ENCODE results near the gene TMEM256. TPM values are rescaled to one million over a fixed set of nuclear protein-coding genes. Genes with fewer than 3 reads are reported as not detected.

TMEM256 gene
- total and polyA plus RNA-seq, 9 donors: 45.4 to 100 (median 58.2) TPM

DNA sequence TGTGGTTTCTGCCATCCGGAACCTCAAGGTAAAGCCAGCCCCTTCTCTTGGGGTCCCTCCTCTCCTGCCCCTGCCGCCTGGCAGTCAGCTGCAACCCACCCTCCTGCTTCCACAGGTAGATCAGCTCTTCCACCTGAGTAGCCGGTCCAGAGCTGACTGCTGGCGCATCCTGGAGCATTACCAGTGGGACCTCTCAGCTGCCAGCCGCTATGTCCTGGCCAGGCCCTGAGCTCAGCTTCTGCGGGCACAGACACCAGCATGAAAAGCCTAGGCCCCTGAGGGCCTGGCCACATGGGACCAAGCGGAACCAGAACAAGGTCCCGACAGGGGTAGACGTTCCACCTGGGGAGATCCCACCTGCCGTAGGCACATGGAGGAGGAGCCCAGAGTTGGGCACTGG, 15.0 kb downstream of the TMEM256 start:
- Histone ChIP-seq H3K4me1 (ENCODE audit: control insufficient read depth, insufficient read depth, low read length) (peaks cover 24% of the 10 kb centered on the region), H3K27ac (ENCODE audit: low read length) (no peak overlapping the region), H3K9me3 (replicated peaks; ENCODE audit: control insufficient read depth, low read depth, low read length) (no peaks in the 10 kb centered on the region), H3K36me3 (ENCODE audit: control insufficient read depth, insufficient read depth, low read length) (peaks cover 49% of the 10 kb centered on the region), H3K27me3 (ENCODE audit: control insufficient read depth, insufficient read depth, low read length) (peaks cover 10% of the 10 kb centered on the region), H3K4me3 (ENCODE audit: low read length) (no peak overlapping the region)
- no peak for DNase-seq
- WGBS (ENCODE audit: insufficient coverage): 93% methylated on average over 10 of the region's 10 CpGs

DNA sequence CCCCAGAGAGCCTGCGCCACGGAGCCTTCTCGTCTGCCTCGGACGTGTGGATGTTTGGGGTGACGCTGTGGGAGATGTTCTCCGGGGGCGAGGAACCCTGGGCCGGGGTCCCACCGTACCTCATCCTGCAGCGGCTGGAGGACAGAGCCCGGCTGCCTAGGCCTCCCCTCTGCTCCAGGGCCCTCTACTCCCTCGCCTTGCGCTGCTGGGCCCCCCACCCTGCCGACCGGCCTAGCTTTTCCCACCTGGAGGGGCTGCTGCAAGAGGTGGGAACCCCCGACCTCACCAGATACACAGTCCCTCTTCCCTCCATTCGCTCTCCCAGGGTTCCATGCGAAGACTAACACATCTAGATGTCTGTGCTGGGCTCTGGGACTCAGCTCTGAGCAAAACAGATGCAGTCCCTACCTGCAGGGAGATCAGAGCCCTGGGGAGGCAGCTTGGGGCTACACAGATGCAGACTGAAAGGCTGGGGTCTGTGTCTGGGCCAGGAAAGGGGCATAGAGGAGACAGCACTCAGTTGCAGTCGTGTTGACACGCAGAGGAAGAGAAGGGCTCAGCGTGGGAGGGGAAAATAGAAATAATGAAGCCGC, 19.3 kb downstream of the TMEM256 start:
- Histone ChIP-seq H3K27me3 (ENCODE audit: control insufficient read depth, insufficient read depth, low read length) (peaks cover 52% of the 10 kb centered on the region), H3K4me3 (ENCODE audit: low read length) (peak overlapping the region; percentile 42), H3K4me1 (ENCODE audit: control insufficient read depth, insufficient read depth, low read length) (peaks cover 29% of the 10 kb centered on the region), H3K9me3 (replicated peaks; ENCODE audit: control insufficient read depth, low read depth, low read length) (no peaks in the 10 kb centered on the region), H3K36me3 (ENCODE audit: control insufficient read depth, insufficient read depth, low read length) (peaks cover 26% of the 10 kb centered on the region), H3K27ac (ENCODE audit: low read length) (no peak overlapping the region)
- no peak for DNase-seq
- 33% methylated on average over 12 of the region's 23 CpGs for WGBS (ENCODE audit: insufficient coverage)

- Histone ChIP-seq H3K9me3 (replicated peaks; ENCODE audit: control insufficient read depth, low read depth, low read length) (no peaks in the 10 kb centered on the region), H3K36me3 (ENCODE audit: control insufficient read depth, insufficient read depth, low read length) (peaks cover 20% of the 10 kb centered on the region), H3K27me3 (ENCODE audit: control insufficient read depth, insufficient read depth, low read length) (peaks cover 53% of the 10 kb centered on the region), H3K27ac (ENCODE audit: low read length) (no peak overlapping the region), H3K4me1 (ENCODE audit: control insufficient read depth, insufficient read depth, low read length) (peaks cover 29% of the 10 kb centered on the region), H3K4me3 (ENCODE audit: low read length) (peak overlapping the region; percentile 42)
- DNase-seq: peak; percentile 53
- WGBS (ENCODE audit: insufficient coverage): 3% methylated on average over 61 of the region's 65 CpGs
Observed at GRCh38 chr17:7383742-7384488, 20.0 kb downstream of the TMEM256 start.

- Histone ChIP-seq H3K4me3 (ENCODE audit: low read length) (no peak overlapping the region), H3K36me3 (ENCODE audit: control insufficient read depth, insufficient read depth, low read length) (peaks cover 14% of the 10 kb centered on the region)
- 63% methylated on average over 9 of the region's 11 CpGs for WGBS (ENCODE audit: insufficient coverage)
Observed at GRCh38 chr17:7383371-7383741, 20.5 kb downstream of the TMEM256 start.

GRCh38 chr17:7382901-7383300, 21.0 kb downstream of the TMEM256 start:
- Histone ChIP-seq H3K36me3 (ENCODE audit: control insufficient read depth, insufficient read depth, low read length) (peaks cover 10% of the 10 kb centered on the region), H3K9me3 (replicated peaks; ENCODE audit: control insufficient read depth, low read depth, low read length) (no peaks in the 10 kb centered on the region), H3K4me3 (ENCODE audit: low read length) (no peak overlapping the region), H3K27me3 (ENCODE audit: control insufficient read depth, insufficient read depth, low read length) (peaks cover 57% of the 10 kb centered on the region), H3K27ac (ENCODE audit: low read length) (no peak overlapping the region), H3K4me1 (ENCODE audit: control insufficient read depth, insufficient read depth, low read length) (peaks cover 29% of the 10 kb centered on the region)
- DNase-seq: no peak
- 71% methylated on average over 10 of the region's 10 CpGs for WGBS (ENCODE audit: insufficient coverage)

More at GRCh38 chr17:7383371-7383741, 20.5 kb downstream of the TMEM256 start:
- DNase-seq: no peak
- Histone ChIP-seq H3K9me3 (replicated peaks; ENCODE audit: control insufficient read depth, low read depth, low read length) (no peaks in the 10 kb centered on the region), H3K4me1 (ENCODE audit: control insufficient read depth, insufficient read depth, low read length) (peaks cover 29% of the 10 kb centered on the region), H3K27ac (ENCODE audit: low read length) (no peak overlapping the region), H3K27me3 (ENCODE audit: control insufficient read depth, insufficient read depth, low read length) (peaks cover 57% of the 10 kb centered on the region)

- Histone ChIP-seq H3K27me3 (ENCODE audit: control insufficient read depth, insufficient read depth, low read length) (peaks cover 57% of the 10 kb centered on the region), H3K4me1 (ENCODE audit: control insufficient read depth, insufficient read depth, low read length) (peaks cover 29% of the 10 kb centered on the region), H3K36me3 (ENCODE audit: control insufficient read depth, insufficient read depth, low read length) (no peaks in the 10 kb centered on the region), H3K27ac (ENCODE audit: low read length) (no peak within 1 kb of the TSS), H3K4me3 (ENCODE audit: low read length) (no peak within 1 kb of the TSS), H3K9me3 (replicated peaks; ENCODE audit: control insufficient read depth, low read depth, low read length) (no peaks in the 10 kb centered on the region)
- under 1% methylated on average over 46 of the region's 52 CpGs for WGBS (ENCODE audit: insufficient coverage)
- DNase-seq: no peak
Observed at GRCh38 chr17:7380855-7381683, 22.8 kb downstream of the TMEM256 start, which contains the start of gene TNK1. Gene TNK1 (plus strand): TSS chr17:7381089. CDS start chr17:7382927, 1,838 bp downstream.

GRCh38 chr17:7380321-7380720, 23.6 kb downstream of the TMEM256 start:
- WGBS (ENCODE audit: insufficient coverage): 25% methylated on average over 5 of the region's 7 CpGs
- H3K27me3 ChIP-seq (ENCODE audit: control insufficient read depth, insufficient read depth, low read length): peaks cover 57% of the 10 kb centered on the region
- H3K9me3 ChIP-seq (replicated peaks; ENCODE audit: control insufficient read depth, low read depth, low read length): no peaks in the 10 kb centered on the region
- H3K4me3 ChIP-seq (ENCODE audit: low read length): no peak overlapping the region
- DNase-seq: peak; percentile 68
- H3K27ac ChIP-seq (ENCODE audit: low read length): no peak overlapping the region
- H3K36me3 ChIP-seq (ENCODE audit: control insufficient read depth, insufficient read depth, low read length): no peaks in the 10 kb centered on the region
- H3K4me1 ChIP-seq (ENCODE audit: control insufficient read depth, insufficient read depth, low read length): peaks cover 29% of the 10 kb centered on the region

- Histone ChIP-seq H3K4me1 (ENCODE audit: control insufficient read depth, insufficient read depth, low read length) (peaks cover 25% of the 10 kb centered on the region), H3K4me3 (ENCODE audit: low read length) (no peak overlapping the region), H3K27me3 (ENCODE audit: control insufficient read depth, insufficient read depth, low read length) (peaks cover 49% of the 10 kb centered on the region), H3K27ac (ENCODE audit: low read length) (no peak overlapping the region), H3K36me3 (ENCODE audit: control insufficient read depth, insufficient read depth, low read length) (no peaks in the 10 kb centered on the region), H3K9me3 (replicated peaks; ENCODE audit: control insufficient read depth, low read depth, low read length) (no peaks in the 10 kb centered on the region)
- no CpG with 5 or more reads among the region's 3 CpGs for WGBS (ENCODE audit: insufficient coverage)
- no peak for DNase-seq
Observed at GRCh38 chr17:7379134-7379533, 24.8 kb downstream of the TMEM256 start.

DNA sequence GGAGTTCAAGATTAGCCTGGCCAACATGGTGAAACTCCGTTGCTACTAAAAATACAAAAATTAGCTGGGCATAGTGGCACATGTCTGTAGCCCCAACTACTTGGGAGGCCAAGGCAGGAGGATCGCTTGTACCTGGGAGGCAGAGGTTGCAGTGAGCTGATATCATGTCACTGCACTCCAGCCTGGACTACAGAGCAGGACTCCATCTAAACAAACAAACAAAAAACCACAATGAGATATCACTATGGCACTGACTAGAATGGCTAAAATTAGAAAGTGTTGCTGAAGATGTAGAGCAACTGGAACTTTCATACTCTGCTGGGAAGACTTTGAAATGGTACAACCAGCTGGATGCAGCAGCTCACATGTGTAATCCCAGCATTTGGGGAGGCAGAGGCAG, 29.5 kb downstream of the TMEM256 start:
- Histone ChIP-seq H3K27ac (ENCODE audit: low read length) (no peak overlapping the region), H3K27me3 (ENCODE audit: control insufficient read depth, insufficient read depth, low read length) (peaks cover 9% of the 10 kb centered on the region), H3K9me3 (replicated peaks; ENCODE audit: control insufficient read depth, low read depth, low read length) (no peaks in the 10 kb centered on the region), H3K4me1 (ENCODE audit: control insufficient read depth, insufficient read depth, low read length) (no peaks in the 10 kb centered on the region), H3K36me3 (ENCODE audit: control insufficient read depth, insufficient read depth, low read length) (no peaks in the 10 kb centered on the region), H3K4me3 (ENCODE audit: low read length) (no peak overlapping the region)
- DNase-seq: no peak
- WGBS (ENCODE audit: insufficient coverage): 100% methylated on average over 1 of the region's 2 CpGs

DNA sequence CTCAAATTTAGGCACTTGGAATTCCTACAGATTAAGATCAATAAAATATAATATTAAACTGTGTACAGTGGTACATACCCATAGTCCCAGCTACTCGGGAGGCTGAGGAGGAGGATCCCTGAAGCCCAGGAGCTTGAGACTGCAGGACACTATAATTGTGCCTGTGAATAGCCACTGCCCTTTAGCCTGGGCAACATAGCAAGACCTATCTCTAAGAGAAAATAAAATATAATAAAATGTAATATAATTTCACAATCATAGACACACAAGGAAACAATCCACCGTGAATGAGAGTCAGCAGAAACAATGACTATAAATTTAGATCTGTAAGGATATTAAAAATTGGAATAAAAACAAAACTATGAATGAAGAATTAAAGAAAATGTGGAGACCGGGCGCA, 33.0 kb downstream of the TMEM256 start:
- peaks cover 11% of the 10 kb centered on the region for H3K27me3 ChIP-seq (ENCODE audit: control insufficient read depth, insufficient read depth, low read length)
- H3K9me3 ChIP-seq (replicated peaks; ENCODE audit: control insufficient read depth, low read depth, low read length): no peaks in the 10 kb centered on the region
- H3K4me1 ChIP-seq (ENCODE audit: control insufficient read depth, insufficient read depth, low read length): no peaks in the 10 kb centered on the region
- DNase-seq: no peak
- no CpG with 5 or more reads among the region's 4 CpGs for WGBS (ENCODE audit: insufficient coverage)
- no peaks in the 10 kb centered on the region for H3K36me3 ChIP-seq (ENCODE audit: control insufficient read depth, insufficient read depth, low read length)
- no peak overlapping the region for H3K27ac ChIP-seq (ENCODE audit: low read length)
- H3K4me3 ChIP-seq (ENCODE audit: low read length): no peak overlapping the region
